BE2C (cell line): ENCODE measurements around the gene PAK1IP1.
A peak's percentile ranks its signal among the peaks of the same experiment; 100 is the strongest.
"Not testable (repeated sequence)": the region's sequence is repeated elsewhere in the genome, so short reads cannot be mapped to it uniquely, and the experiment has no call there.

Experiments used
- DNase-seq: peaks from one replicate; pipeline ENCODE4 v3.0.0-alpha.2; 2020
- H3K27me3 ChIP-seq: fragments of 250-450 bp; sonication (Bioruptor Pico); 2 replicates; pipeline ENCODE4 v1.5.1; 2020; ENCODE audit warnings: mild to moderate bottlenecking
- H3K36me3 ChIP-seq: fragments of 250-450 bp; sonication (Bioruptor Pico); 2 replicates; pipeline ENCODE4 v1.5.1; 2020; ENCODE audit warnings: mild to moderate bottlenecking
- H3K4me1 ChIP-seq: fragments of 250-450 bp; sonication (Bioruptor Pico); 2 replicates; pipeline ENCODE4 v1.5.1; 2020
- H3K4me3 ChIP-seq: 2 replicates; pipeline ENCODE4 v1.5.1; 2011; ENCODE audit warnings: low read depth, low read length
- H3K9me3 ChIP-seq: fragments of 250-450 bp; sonication (Bioruptor Pico); 2 replicates; pipeline ENCODE4 v1.5.1; 2020
- CTCF ChIP-seq: IDR thresholded peaks from 2 replicates; pipeline ENCODE4 v1.5.1; 2012; ENCODE audit warnings: mild to moderate bottlenecking, low read depth, low read length

The PAK1IP1 gene

GRCh38 chr6:10662207-10662606, 32.6 kb upstream of the PAK1IP1 start:
- no peaks in the 10 kb centered on the region for H3K27me3 ChIP-seq
- no peak for DNase-seq
- no peaks in the 10 kb centered on the region for H3K4me1 ChIP-seq
- H3K4me3 ChIP-seq: no peak overlapping the region
- no peaks in the 10 kb centered on the region for H3K9me3 ChIP-seq
- TF ChIP-seq CTCF: no peak
- no peaks in the 10 kb centered on the region for H3K36me3 ChIP-seq

GRCh38 chr6:10662742-10663141, 32.0 kb upstream of the PAK1IP1 start:
- Histone ChIP-seq H3K4me3 (no peak overlapping the region), H3K27me3 (no peaks in the 10 kb centered on the region), H3K36me3 (no peaks in the 10 kb centered on the region), H3K9me3 (no peaks in the 10 kb centered on the region), H3K4me1 (no peaks in the 10 kb centered on the region)
- TF ChIP-seq CTCF: no peak
- DNase-seq: no peak

- DNase-seq, H3K4me3 ChIP-seq, H3K27me3 ChIP-seq, H3K4me1 ChIP-seq, H3K36me3 ChIP-seq, H3K9me3 ChIP-seq: not testable (repeated sequence)
These were observed 29.2 kb upstream of the PAK1IP1 start for GRCh38 chr6:10665595-10665994.

GRCh38 chr6:10668126-10668917, 26.4 kb upstream of the PAK1IP1 start:
- Histone ChIP-seq H3K4me3 (no peak overlapping the region), H3K27me3 (no peaks in the 10 kb centered on the region), H3K9me3 (no peaks in the 10 kb centered on the region), H3K4me1 (no peaks in the 10 kb centered on the region), H3K36me3 (no peaks in the 10 kb centered on the region)
- TF ChIP-seq CTCF: no peak
- DNase-seq: no peak

- Histone ChIP-seq H3K27me3 (no peaks in the 10 kb centered on the region), H3K36me3 (no peaks in the 10 kb centered on the region), H3K4me3 (no peak overlapping the region), H3K4me1 (no peaks in the 10 kb centered on the region), H3K9me3 (no peaks in the 10 kb centered on the region)
- TF ChIP-seq CTCF: no peak
- peak; percentile 42 for DNase-seq
These were observed 18.4 kb upstream of the PAK1IP1 start for GRCh38 chr6:10676403-10676802.

- TF ChIP-seq CTCF: no peak
- H3K9me3 ChIP-seq: no peaks in the 10 kb centered on the region
- DNase-seq: no peak
- H3K36me3 ChIP-seq: no peaks in the 10 kb centered on the region
- no peak overlapping the region for H3K4me3 ChIP-seq
- no peaks in the 10 kb centered on the region for H3K4me1 ChIP-seq
- no peaks in the 10 kb centered on the region for H3K27me3 ChIP-seq
These were observed 16.3 kb upstream of the PAK1IP1 start for GRCh38 chr6:10678456-10678855.
